Stimulated activated effector memory CD8-positive, alpha-beta T cell treated with anti-CD3 and anti-CD28 coated beads, Interleukin-12 subunit alpha, Interleukin-12 subunit beta, amount 100 ng/mL, for 72 hours (primary cell): Measurements from ENCODE around the gene PYROXD2.
A peak's percentile ranks its signal among the peaks of the same experiment; 100 is the strongest.
"Not testable (repeated sequence)": the region's sequence is repeated elsewhere in the genome, so short reads cannot be mapped to it uniquely, and the experiment has no call there.

Source experiments
- ATAC-seq: fragments of 150-1000 bp; cut with Tn5 transposase; 2 replicates; pipeline ENCODE4 v1.10.0; 2021
- DNase-seq, 2 donors: peaks; one replicate each; pipeline ENCODE4 v3.0.0; 2021 to 2022; ENCODE audit warnings: low spot score in 2 of 2
- H3K27ac Mint-ChIP-seq: one replicate; pipeline ENCODE4 v1.8.0; 2022; ENCODE audit warnings: mild to moderate bottlenecking, mixed read lengths
- H3K36me3 Mint-ChIP-seq: one replicate; pipeline ENCODE4 v1.8.0; 2022; ENCODE audit warnings: mild to moderate bottlenecking, mixed read lengths
- H3K4me1 Mint-ChIP-seq: one replicate; pipeline ENCODE4 v1.8.0; 2022; ENCODE audit warnings: mixed read lengths
- H3K4me3 Mint-ChIP-seq: one replicate; pipeline ENCODE4 v1.8.0; 2022; ENCODE audit warnings: mild to moderate bottlenecking, mixed read lengths
- H3K9me3 Mint-ChIP-seq: one replicate; pipeline ENCODE4 v1.8.0; 2022; ENCODE audit warnings: mixed read lengths

The PYROXD2 gene

DNA sequence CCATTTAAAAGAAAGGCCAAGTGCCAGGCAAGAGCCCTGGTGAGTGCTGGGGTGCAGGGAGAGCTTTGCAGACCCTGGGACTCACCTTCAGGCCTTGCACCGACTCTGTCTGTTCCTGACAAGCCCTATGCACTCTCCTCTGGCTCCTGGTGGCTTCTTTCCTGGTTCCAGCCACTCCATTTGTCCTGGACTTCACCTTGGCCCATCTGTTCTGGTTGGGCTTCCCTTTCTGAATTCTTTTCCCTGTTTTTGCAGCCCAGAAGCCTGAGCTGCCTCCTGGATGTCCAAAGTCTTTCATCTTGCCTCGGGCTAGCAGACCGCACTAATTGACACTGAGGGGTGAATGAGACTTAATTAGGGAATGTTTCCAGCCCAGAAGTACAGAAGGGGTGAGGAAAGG lies 60.5 kb downstream of the PYROXD2 start:
- Mint-ChIP-seq H3K4me3 (no peak overlapping the region), H3K4me1 (peaks cover 10% of the 10 kb centered on the region), H3K9me3 (no peaks in the 10 kb centered on the region), H3K36me3 (no peaks in the 10 kb centered on the region), H3K27ac (no peak overlapping the region)
- no peak for ATAC-seq
- DNase-seq = no peak

DNA sequence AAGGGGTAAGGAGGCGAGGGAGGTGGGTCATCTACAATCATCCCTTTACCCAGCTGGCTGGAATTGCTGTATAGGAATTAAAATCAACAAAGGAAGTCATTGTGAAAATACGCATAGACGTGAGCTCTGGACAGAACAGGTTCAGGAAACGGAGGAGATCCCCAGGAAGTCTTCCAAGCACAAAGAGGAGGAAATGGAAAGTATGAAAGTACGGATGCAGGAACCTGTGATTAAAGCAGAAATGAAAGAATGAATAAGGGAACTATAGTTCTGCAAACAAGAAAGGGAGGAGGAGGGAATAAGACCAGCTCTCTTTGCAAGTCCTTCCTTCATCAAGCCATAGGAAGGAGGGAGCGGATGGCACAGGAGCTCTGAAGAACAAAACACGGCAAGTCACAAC lies 61.8 kb downstream of the PYROXD2 start:
- Mint-ChIP-seq H3K36me3 (no peaks in the 10 kb centered on the region), H3K9me3 (no peaks in the 10 kb centered on the region), H3K4me3 (no peak overlapping the region), H3K27ac (no peak overlapping the region), H3K4me1 (peaks cover 15% of the 10 kb centered on the region)
- DNase-seq (no peak), ATAC-seq (no peak)

- Mint-ChIP-seq H3K27ac (no peak overlapping the region), H3K9me3 (peaks cover 4% of the 10 kb centered on the region), H3K36me3 (no peaks in the 10 kb centered on the region), H3K4me1 (peaks cover 15% of the 10 kb centered on the region), H3K4me3 (no peak overlapping the region)
- ATAC-seq (no peak), DNase-seq (no peak)
These were observed 63.1 kb downstream of the PYROXD2 start for GRCh38 chr10:98351831-98352402.

GRCh38 chr10:98349508-98349922 lies 65.5 kb downstream of the PYROXD2 start:
- DNase-seq = no peak
- no peak for ATAC-seq
- Mint-ChIP-seq H3K36me3 (no peaks in the 10 kb centered on the region), H3K4me3 (peak overlapping the region; percentile 25), H3K9me3 (peaks cover 10% of the 10 kb centered on the region), H3K27ac (no peak overlapping the region), H3K4me1 (peaks cover 15% of the 10 kb centered on the region)

DNA sequence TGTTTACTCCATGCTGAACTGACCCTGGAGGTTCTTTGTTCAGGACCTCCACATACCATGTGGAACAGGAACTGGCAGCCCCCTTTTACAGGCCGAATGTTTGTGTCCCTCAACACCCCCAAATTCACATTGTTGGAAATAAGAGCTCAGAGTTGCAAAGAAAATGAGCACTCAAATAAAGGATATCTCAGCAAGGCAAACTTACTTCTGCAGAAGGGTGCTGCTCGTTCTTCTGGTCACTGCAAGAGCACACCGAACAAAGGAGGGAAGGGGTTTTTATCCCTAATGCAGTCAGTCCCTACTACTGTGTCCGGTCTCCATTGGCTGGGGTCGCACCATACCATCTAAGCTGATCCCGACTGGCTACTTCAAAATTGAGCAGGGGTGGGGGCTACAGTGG lies 68.1 kb downstream of the PYROXD2 start:
- H3K9me3 Mint-ChIP-seq = peaks cover 10% of the 10 kb centered on the region
- no peaks in the 10 kb centered on the region for H3K36me3 Mint-ChIP-seq
- ATAC-seq (no peak), DNase-seq (no peak)
- H3K4me1 Mint-ChIP-seq = peaks cover 18% of the 10 kb centered on the region
- no peak overlapping the region for H3K4me3 Mint-ChIP-seq
- H3K27ac Mint-ChIP-seq = no peak overlapping the region

GRCh38 chr10:98344589-98345038 lies 70.4 kb downstream of the PYROXD2 start:
- Mint-ChIP-seq H3K9me3 (peaks cover 10% of the 10 kb centered on the region), H3K27ac (no peak overlapping the region), H3K4me1 (peaks cover 33% of the 10 kb centered on the region), H3K4me3 (no peak overlapping the region), H3K36me3 (no peaks in the 10 kb centered on the region)
- ATAC-seq (no peak), DNase-seq (no peak)

DNA sequence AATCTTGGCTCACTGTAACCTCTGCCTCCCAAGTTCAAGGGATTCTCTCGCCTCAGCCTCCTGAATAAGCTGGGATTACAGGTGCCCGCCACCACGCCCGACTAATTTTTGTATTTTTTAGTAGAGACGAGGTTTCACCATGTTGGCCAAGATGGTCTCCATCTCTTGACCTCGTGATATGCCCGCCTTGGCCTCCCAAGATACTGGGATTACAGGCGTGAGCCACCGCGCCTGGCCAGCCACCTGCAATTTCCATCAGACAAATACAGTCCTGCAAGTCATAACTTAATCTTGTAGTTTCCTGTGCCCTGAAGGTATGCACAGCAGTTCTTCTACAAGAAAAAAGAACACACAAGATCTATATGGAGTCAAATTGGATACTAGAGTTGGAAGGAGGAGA lies 73.3 kb downstream of the PYROXD2 start:
- H3K4me1 Mint-ChIP-seq = peaks cover 29% of the 10 kb centered on the region
- ATAC-seq = not testable (repeated sequence)

DNA sequence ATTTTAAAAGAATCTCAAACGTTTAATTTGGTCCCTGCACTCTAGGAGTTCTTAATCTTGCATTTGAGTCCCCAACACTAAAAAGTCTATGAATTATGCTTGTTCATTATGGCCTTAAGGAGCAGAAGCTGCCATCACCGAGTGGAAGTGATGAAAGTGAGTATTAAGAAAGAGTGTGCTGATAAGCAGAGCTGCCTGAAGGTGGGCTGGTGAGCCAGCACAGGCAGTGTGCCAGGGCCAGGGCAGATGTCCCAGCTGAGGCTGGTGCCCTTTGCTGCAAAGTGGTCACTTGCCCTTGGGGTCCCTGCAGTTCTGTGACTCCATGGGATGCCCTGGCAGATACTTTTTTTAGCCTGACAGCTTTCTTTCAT lies 74.1 kb downstream of the PYROXD2 start:
- DNase-seq = no peak
- Mint-ChIP-seq H3K36me3 (no peaks in the 10 kb centered on the region), H3K4me1 (peaks cover 29% of the 10 kb centered on the region), H3K9me3 (no peaks in the 10 kb centered on the region), H3K27ac (peak overlapping the region; percentile 64), H3K4me3 (no peak overlapping the region)
- ATAC-seq = no peak

More for the DNA sequence above, 73.3 kb downstream of the PYROXD2 start:
- not testable (repeated sequence) for H3K9me3 Mint-ChIP-seq, H3K4me3 Mint-ChIP-seq, DNase-seq, H3K36me3 Mint-ChIP-seq
- peak overlapping the region; percentile 50 for H3K27ac Mint-ChIP-seq

DNA sequence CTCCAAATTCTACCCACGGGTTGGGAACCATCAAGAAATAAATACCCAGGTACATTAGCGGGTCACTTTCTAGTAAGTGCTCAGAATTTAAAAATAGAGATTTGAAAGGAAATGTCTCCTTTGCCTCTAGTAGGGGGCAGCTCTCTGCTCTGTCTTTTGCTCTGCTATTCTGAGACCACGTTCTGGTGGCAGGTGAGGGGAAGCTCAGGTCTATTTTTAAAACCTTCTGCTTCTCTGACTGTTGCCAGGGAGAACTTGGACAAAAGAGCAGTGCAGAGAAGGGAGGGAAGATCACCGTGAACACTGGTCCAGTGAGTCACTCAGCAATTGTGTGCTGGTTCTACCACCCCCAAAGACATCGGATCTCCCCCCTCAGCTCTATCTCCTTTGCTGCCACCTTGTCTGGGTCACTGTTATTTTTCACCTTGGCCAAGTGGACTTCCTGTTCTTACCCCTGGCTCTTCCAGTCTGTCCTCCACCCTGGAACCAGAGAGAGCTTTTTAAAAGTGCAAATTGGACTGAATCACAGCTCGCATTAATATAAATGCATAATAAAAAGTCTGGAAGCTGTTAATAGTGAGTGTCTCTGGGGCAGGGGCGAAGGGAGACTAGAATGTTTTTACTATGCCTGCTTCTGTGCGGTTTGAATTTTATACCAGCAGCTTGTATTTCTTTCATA lies 74.6 kb downstream of the PYROXD2 start:
- no peaks in the 10 kb centered on the region for H3K36me3 Mint-ChIP-seq
- H3K27ac Mint-ChIP-seq = peak overlapping the region; percentile 64
- ATAC-seq (peak; percentile 28), DNase-seq (no peak)
- no peaks in the 10 kb centered on the region for H3K9me3 Mint-ChIP-seq
- peak overlapping the region; percentile 40 for H3K4me3 Mint-ChIP-seq
- H3K4me1 Mint-ChIP-seq = peaks cover 29% of the 10 kb centered on the region

GRCh38 chr10:98339799-98340198 lies 75.2 kb downstream of the PYROXD2 start:
- Mint-ChIP-seq H3K4me1 (peaks cover 29% of the 10 kb centered on the region), H3K36me3 (no peaks in the 10 kb centered on the region), H3K27ac (peak overlapping the region; percentile 64), H3K4me3 (peak overlapping the region; percentile 40), H3K9me3 (no peaks in the 10 kb centered on the region)
- peak; percentile 51 for ATAC-seq
- DNase-seq = no peak

DNA sequence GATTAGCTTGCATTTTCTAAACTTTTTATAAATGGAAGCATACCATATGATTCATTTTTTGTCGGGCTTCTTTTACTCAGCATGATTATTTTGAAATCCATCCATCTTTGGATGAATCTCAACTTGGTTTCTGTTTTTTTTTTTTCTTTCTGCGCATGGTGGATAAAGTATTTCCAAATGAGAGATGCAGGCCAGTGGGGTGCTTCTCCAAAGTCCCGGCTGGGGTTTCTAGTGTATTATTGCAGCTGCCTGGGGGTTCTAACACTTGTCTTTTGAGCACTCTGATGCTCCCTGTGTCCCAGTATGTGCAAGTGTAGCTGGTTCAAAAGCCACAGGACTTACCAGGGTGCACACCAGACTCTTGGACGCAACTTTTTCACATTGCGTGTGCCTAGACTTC lies 76.1 kb downstream of the PYROXD2 start:
- Mint-ChIP-seq H3K27ac (no peak overlapping the region), H3K36me3 (no peaks in the 10 kb centered on the region), H3K4me3 (no peak overlapping the region), H3K9me3 (no peaks in the 10 kb centered on the region), H3K4me1 (peaks cover 29% of the 10 kb centered on the region)
- DNase-seq (no peak), ATAC-seq (no peak)

DNA sequence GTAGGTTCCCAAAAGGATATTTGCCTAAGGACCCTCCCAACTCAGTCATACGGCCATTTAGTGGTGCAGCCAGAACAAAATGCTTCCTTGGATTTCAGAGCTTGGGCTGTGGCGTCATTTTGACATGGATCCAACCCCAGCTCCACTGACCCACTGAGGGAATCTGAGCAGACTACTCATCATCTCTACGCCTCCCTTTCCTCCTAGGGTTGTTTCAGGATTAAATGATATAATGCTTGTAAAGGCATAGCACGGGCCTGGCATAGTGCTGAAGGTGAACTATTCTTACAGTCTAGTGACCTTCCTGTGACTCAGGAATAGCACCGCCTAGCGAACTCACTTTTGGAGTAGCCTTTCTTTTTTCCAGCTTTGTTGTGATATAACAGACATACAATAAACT lies 76.7 kb downstream of the PYROXD2 start:
- ATAC-seq (no peak), DNase-seq (no peak)
- Mint-ChIP-seq H3K27ac (no peak overlapping the region), H3K4me1 (peaks cover 29% of the 10 kb centered on the region), H3K9me3 (no peaks in the 10 kb centered on the region), H3K36me3 (no peaks in the 10 kb centered on the region), H3K4me3 (no peak overlapping the region)

DNA sequence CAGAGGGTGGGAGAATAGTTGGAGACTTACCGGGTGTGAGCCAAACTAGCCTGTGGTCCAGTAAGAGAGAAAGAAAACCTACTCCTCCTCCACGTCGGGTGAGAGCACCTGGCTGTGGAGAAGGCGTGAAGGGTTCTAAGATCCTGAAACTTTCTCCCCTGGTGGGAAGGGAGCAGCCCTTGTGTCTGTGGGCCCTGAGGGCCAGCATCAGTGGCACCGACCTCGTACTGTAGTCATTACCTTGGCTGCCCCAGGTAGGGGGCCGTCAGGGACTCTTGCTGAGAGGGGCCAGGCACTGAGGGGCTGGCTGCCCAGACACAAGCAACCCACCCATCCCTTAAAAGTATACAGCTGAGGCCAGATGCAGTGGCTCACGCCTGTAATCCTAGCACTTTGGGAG lies 77.5 kb downstream of the PYROXD2 start:
- Mint-ChIP-seq H3K9me3 (no peaks in the 10 kb centered on the region), H3K27ac (no peak overlapping the region), H3K36me3 (no peaks in the 10 kb centered on the region), H3K4me1 (peaks cover 25% of the 10 kb centered on the region), H3K4me3 (no peak overlapping the region)
- no peak for DNase-seq
- no peak for ATAC-seq
